Hematopoietic multipotent progenitor cell treated with erythropoietin and hydrocortisone succinate and interleukin-3 and kit ligand, for 17 days (in vitro differentiated cells): ENCODE results near the gene RFXANK.
"Not testable (repeated sequence)": the region's sequence is repeated elsewhere in the genome, so short reads cannot be mapped to it uniquely, and the experiment has no call there.

Source experiments
- DNase-seq: peaks from one replicate; pipeline ENCODE4 v3.0.0-alpha.2; 2015; ENCODE audit warnings: low spot score

RFXANK gene, protein sequence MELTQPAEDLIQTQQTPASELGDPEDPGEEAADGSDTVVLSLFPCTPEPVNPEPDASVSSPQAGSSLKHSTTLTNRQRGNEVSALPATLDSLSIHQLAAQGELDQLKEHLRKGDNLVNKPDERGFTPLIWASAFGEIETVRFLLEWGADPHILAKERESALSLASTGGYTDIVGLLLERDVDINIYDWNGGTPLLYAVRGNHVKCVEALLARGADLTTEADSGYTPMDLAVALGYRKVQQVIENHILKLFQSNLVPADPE

DNA sequence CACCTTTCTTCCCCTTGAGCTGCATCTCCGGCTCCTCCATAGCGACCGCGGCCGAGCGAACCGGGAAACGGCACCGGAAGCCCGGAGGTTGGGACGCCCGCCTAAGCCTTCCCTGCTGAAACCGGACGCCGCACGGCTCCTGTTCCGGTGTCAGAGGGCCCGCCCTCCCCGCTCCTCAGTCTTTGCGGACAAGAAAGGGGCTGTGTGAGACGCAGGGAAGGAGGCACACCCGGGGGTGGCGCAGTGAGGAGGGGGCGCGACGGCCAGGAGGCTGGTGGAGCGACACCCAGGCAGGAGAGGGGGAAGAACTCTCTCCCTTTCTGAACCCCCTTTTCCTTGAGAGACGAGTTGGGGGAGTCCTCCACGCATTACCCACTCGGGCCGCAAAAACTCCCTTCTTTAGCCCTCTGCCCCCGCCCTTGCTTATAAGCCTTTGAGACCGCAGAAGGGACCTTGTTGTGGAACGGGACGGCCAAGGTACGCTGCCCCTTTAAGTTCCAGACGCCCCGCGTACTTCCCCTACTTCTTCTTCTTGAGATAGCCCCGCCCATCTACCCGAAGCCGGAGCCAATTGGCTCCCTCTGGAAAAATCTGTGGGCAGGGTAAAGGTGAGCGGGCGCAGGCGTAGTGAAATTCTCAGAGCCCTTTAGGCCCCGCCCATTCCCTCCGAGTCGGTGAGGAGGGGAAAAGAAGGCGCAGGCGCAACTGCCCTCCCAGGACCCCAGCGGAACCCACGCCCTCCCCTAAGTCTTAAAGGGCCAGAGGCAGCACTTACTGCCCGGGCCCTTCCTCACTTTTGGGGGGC is at the start of gene RFXANK, which contains the start of gene BORCS8:
Gene RFXANK, plus strand, starts transcription at position 181 of the 805 bp plus-strand sequence. CDS start 1,689 bp downstream, outside the sequence.
Gene BORCS8, minus strand, starts transcription at position 75 of the 805 bp plus-strand sequence. Its CDS starts 35 bp downstream, at position 40.
- DNase-seq = peak; percentile 100

DNA sequence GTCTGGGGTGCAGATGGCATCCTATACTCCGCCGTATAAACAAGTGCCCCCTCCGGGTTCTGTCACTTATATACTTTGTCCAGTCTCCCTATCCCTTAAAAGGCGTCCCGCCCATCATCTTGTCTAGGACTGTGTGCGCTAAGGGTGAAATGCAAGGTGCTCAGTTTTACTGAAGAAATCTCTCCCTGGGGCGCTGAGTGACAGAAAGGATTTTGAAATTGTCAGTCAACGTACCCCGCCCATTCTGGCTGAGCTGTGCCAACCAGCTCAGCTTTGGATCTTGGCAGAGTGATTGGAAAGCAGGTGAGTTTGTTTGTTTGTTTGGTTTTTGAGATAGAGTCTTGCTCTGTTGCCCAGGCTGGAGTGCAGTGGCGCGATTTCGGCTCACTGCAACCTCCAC is 49.7 kb upstream of the RFXANK start:
- no peak for DNase-seq

DNA sequence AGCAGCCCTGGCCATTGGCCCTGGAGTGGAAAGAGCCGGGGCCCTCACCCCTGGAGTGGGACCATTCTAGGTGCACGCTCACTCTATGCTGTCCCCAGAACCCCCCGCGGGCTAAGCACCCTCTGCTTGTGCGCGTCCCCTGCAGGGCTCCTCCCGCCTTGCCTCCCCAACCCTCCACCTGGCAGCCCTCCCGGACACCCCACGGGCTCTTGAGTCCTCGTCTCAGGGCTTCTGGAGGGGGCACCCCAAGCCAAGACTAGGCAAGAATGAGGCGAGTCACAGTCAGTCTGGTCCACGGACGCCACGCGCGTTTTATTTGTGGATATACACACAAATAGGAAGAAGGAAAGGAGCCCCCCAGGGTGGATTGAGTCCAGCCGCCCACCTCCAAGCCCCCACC is 46.8 kb upstream of the RFXANK start:
- no peak for DNase-seq

DNA sequence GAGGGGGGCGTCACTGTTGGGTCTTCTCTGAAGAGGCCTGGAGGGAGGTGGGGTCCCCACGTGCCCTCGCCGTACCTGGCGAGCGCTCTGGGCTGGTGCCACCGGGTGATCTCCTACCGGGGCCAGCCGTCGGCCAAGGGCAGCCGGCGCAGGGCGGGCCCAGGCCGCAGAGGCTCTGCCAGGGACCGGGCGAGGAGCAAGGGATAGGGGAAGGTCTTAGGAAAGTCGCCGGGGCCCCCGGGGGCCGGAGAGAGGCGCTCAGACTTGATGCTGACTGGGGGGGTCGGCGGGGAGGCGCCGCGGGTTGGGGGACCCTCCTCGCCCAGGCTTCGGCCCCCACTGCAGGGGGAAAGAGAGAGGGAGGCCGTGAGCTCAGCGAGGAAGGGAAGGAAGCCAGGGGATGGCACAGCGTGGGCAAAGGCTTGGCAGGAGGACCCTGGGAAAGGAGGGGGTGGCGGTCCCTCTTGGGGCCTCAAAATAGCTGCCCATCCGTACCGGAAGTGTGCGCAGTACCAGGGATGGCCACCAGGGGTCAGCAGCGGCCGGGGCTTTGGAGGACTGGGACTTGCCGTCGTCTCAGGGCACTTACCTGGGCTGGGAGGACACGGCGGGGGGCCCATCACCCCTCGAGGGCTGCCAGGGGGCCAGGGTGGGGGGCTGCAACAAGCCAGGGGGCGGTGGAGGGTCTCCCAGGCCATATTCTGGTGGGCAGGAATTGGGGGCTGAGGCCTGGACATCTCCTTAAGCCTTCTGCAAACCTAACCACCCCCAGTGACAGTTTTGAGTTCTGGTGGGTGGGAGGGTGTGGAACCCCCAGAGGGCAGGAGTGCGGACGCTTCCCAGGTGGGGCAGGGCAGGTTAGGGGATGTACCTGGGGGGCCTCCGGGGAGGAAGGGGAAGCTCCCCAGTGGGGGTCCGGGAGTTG is 46.1 kb upstream of the RFXANK start:
- peak; percentile 81 for DNase-seq

DNA sequence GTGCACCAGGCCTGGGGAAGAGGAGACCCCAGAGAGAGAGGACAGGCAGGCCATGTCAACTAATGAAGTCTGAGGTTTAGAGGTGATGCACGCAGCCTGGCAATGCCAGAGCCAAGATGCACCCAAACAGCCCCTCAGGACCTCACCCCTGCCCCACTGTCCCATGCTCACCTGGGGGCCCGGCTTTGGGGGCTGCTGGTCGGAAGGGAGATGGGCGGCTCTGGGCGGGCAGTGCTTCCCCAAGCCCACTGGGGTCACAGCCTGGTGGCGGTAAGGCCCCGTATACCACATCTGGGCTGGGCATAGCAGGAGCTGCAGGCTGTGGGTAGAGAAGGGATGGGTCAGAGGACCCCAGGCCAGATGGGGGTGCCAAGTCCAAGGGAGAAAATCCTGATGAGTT is 45.2 kb upstream of the RFXANK start:
- DNase-seq = no peak

DNA sequence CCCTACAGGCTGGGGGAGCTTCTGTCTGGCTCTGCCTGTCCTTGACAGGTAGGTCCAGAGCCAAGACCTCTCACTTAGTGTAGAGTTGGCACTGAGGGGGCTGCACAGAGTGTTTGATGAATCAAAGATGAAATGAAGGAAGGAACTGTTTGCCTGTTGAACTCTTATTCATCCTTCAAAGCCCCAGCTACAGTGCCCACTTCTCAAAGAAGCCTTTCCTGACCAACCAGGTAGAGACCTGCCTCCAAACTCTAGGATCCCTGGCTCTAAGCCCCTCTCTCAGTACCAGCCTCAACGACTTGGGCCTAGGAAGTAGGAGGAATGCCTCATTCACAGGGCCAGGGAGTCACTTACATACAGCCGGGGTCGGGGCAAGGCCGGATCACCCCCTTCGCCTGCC is 44.7 kb upstream of the RFXANK start:
- no peak for DNase-seq

DNA sequence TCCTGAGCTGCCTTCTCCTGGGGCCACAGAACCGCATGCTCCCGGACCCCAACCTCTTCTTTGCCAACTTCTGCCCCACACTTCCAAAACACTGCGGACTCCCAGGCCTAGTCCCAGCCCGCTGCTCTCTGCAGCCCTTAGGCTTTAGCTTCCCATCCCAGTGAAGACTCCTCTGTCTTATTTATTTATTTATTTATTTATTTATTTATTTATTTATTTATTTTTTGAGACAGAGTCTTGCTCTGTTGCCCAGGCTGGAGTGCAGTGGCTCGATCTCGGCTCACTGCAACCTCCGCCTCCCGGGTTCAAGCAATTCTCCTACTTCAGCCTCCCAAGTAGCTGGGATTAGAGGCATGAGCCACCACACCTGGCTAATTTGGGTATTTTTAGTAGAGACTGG is 43.6 kb upstream of the RFXANK start:
- DNase-seq = not testable (repeated sequence)

DNA sequence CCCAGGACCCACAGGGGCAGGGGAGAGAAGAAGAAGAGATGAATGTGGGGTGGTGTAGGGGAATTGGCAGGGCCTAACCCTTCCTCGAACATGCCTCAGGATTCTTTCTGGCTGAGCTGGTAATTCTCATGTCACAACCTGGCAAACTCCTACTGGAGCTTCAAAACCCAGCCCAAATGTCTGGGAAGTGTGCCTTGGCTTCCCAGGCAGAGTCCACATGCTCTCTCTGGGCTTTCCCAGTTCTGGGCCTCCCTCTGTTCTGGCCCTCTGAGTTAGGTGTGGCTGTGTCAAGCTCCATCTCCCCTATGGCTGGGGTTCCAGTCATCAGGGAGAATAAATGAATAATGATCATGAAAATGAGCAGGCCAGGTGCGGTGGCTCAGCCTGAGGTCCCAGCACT is 42.6 kb upstream of the RFXANK start:
- DNase-seq = no peak

DNA sequence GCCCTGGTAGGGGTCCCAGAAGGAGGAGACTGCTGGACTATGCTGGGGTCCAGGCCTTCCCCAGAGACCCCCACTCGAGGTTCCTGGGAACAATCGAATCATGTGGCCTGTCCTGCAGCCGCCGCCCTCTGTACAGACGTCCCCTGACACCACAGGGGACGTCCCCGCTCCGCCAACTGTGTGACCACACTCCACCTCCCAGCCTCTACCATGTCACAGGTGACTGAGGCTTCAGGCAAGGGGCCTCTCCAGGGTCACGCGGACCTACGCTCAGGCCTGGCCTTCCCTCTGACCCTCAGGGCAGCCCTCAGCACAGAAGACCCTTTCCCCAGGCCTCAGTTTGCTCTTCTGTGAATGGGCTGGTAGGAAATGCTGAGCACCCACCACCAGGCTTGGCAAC is 40.6 kb upstream of the RFXANK start:
- no peak for DNase-seq

DNA sequence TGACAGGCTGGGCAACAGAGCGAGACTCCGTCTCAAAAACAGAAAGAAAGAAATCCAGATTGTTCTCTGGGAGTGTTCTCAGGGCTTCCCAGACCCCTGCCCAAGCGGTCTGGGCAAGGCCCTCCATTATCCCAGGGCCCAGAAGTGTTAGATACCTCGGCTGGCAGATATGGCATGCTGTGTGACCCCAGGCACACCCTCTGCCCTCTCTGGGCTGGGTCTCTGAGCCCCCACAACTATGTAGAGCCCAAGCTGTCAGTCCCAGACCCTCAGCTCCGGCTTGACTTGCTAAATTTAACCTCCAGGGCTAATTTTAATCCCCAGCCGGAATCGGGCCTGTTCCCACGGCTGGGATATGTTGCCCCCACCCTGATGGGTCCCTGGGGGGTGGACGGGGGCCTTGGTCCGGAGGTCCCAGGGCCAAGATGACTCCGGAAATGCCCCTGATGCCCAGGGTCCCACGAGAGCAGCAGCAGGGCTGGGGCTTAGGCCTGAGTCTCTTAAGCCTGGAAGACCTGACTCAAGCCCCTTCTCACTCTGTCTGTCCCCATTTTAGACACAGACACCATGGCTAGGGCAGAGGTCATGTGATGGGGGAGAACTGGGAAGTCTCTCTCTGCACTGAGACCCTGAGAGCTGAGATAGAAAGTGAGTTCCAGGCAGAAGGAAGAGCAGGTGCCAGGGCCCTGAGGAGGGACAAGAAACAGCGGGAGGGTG is 39.2 kb upstream of the RFXANK start:
- no peak for DNase-seq

DNA sequence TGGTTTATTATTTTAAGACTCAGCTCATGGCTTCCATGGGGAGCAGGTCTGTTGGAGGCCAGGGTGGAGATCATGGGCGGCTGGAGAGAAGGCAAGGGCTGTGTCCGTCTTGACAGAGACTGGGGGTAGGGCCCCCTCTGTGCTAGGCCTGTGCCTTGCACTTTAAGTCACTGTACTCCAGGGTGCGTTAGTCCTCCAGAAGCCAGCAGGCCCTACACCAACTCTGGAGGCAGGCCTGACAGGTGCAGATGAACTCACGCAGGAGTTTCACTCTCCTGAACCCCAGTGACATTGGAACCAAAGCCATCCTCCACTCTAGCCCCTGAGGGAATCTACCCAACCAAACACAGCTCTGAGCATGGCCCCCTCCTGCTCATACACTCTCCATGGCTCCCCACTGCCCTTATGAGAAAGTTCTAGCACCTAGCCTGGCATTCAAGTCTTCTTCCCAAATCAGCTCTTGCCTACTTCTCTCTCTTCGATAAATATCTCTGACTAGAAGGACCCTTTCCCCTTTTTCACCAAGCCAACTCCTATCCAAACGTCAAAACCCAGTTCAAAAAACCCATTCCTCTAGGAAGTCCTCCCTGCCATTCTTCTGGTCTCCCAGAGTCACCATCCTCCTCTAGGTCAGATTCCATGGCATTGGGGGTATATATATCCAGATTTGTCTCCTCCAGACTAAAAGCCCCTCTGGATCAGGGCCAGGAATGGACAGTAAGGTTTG is 37.1 kb upstream of the RFXANK start:
- no peak for DNase-seq

DNA sequence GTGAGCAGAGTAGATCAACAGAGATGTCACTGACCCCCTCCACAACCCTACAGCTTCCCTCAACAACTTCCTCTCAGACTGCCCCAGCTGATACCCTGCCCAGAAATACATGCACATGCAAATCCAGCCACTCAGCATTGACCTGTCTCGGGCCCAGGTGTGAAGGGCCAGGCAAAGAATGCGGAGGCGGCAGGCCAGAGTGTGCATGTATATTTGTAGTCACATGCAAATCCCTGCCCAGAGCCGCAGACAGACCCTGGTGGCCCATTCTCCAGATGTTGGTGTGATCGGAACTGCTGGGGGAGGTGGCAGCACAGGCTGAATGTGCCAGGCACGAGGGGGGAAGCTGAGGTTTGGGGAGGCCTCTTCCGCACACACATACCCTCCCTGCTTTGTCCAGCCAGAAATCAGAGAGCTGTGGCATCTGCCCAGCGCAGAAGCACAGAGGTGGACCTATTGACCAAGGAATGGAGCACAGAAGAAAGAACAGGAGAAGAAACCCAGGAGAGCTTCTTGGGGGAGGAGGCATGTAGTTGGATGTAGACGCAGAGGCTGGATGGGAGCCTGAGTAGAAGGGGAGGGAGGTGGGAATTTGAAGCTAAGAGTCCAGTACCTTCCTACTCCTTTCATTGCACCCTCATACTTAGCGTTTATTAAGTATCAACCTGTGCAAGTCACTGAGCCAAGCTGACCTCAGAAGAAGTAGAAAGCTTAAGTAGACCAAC is 36.4 kb upstream of the RFXANK start:
- no peak for DNase-seq

DNA sequence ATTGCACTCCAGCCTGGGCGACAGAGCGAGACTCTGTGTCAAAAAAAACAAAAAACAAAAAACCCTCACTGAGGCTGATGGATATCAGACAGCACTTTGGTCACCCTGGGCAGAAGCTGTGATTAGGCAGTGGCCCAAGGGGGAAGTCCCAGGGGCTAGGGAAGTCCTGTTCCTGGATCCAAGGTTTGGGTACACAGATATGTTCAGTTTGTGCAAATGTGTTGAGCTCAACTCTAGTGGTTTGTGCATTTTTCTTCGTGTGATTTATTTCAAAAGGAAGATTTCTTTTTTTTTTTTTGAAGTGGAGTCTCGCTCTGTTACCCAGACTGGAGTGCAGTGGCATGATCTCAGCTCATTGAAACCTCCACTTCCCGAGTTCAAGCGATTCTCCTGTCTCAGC is 34.2 kb upstream of the RFXANK start:
- DNase-seq = no peak

DNA sequence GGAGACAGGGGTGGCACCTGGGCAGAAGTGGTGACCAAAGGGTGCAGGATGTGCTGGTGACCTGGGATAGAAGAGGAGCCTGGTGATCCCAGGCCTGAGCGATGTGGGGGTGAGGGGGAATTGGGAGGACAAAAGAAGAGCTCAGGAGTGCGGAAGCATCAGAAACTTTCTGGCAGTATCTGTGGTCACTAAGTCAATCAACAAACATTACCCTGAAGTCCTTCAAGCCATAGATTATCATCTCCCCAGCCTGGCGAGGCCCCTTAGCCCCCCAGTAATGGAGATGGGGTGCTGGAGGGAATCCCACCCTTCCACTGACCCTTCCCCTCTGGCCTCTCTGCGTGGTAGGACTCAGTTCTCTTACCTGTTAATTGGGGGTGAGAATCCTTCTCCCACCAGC is 32.5 kb upstream of the RFXANK start:
- no peak for DNase-seq

DNA sequence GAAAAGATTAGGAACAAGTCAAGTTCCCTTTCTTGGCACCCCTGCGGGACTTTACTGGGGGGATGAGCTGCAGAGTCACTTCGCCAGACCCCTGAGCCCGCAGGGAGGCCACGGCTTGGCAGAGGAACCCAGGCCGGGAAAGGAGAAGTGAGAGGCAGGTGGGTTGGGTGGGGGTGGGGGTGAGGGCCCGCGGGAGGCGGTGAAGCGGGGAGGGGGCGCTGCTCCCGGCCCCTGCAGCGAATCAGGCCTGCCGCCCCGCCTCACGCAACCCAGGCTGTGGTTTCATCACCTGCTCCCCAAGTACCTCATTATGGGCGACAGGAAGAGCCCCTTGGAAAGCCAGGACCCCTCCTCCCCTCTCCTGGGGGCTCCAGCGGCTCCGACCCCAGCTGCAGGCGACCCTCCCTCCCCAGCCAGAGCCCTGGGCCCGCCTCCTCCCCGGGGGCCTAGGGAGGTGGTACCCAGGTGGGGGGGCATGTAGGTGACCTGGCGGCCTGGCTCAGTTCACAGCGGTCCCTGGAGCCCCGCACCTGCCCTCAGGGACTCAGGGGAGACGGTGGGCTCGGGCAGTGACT is 31.5 kb upstream of the RFXANK start:
- no peak for DNase-seq

DNA sequence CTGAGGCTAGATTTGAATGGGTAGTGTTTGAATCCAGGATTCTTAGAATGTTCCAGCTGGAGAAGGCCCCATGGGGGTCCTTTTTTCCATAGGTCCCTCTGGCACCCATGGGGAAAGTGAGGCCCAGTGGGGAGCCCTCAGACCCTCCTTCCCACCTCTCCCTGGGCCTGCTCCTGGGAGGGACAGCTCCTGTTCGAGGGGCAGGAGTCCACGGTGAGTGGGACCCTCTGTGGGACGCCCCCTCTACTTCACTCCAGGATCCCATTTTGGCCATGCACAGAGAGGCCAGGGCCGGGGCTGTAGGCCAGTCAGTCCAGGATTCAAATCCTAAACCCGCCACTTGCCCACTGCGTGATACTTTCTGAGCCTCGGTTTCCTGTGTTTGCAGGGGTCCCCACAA is 29.6 kb upstream of the RFXANK start:
- DNase-seq = no peak

DNA sequence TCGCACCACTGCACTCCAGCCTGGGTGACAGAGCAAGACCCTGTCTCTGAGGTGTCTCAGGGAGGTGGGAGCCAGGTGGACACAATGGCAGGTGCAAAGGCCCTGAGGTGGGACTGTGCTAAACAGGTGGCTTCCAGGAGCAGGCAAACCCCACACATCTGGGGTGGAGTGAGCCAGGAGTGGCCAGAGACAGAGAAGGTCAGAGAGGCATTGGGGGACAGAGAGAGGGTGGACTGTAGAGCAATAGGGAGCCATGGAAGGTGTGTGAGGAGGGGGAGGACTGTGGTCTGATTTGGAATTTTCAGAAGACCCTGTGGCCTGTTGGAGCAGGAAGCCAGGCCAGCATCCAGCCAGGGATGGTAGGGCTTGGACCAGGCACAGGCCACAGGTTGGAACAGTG is 26.7 kb upstream of the RFXANK start:
- DNase-seq = no peak

DNA sequence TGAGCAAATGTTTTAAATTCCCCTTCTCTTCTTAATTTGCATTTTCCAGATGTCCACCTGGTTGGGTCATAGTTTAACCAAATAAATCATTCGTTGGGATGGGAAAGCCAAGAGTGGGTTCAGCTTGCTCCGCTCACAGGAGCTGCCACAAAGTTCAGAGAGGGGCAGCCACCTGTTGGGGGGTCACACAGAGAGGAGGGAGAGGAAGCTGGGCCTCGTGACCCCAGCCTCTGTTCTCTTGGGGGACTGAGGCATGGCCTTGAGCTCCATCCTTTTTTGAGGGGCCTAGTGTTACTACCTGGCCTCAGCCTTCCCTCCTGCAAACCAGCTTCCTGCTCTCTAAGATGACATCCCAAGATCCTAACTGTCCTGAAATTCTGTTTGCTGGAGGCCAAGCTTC is 24.4 kb upstream of the RFXANK start:
- DNase-seq = no peak

DNA sequence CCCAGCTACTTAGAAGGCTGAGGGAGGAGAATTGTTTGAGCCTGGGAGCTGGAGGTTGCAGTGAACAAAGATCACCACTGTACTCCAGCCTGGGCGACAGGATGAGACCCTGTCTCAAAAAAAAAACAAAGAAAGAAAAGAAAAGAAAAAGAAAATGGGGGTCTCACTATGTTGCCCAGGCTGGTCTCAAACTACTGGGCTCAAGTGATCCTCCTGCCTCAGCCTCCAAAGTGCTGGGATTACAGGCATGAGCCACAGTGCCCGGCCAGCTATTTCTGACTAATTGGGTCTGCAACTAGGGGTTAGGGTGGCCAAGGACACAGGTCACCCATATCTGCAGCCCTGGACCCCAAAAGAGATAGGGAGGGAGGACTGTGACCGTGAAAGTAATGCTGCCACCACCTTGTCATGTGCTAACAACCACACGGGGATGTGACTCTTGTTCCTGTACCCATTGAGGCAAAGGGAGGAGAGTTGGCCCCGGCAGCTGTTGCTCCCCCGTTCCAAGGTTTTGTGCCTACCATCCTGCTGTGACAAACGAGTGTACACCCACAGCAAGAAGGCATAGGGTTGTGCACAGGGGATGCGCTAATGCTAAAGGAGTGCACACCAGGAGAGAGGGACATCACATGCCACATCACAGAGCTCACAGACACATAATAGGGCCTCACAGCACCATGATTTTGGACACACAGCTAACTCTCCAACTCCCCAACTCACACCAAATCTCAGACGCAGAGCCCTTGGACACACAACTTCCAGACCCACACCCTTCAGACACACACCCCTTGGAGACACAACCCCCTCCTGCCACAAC is 22.6 kb upstream of the RFXANK start:
- DNase-seq = no peak
